Activated CD4-positive, alpha-beta T cell treated with anti-CD3 and anti-CD28 coated beads, Interleukin-2, Interleukin-4, amounts not matched to agents 100 ng/mL and 50 ng/mL, durations not matched to agents 16 hours and 8 hours (primary cell): Measurements from ENCODE around the gene CTSA.

Experiments used
- DNase-seq: peaks from one replicate; pipeline ENCODE4 v3.0.0-alpha.2; 2020; ENCODE audit warnings: low spot score

Gene CTSA

DNA sequence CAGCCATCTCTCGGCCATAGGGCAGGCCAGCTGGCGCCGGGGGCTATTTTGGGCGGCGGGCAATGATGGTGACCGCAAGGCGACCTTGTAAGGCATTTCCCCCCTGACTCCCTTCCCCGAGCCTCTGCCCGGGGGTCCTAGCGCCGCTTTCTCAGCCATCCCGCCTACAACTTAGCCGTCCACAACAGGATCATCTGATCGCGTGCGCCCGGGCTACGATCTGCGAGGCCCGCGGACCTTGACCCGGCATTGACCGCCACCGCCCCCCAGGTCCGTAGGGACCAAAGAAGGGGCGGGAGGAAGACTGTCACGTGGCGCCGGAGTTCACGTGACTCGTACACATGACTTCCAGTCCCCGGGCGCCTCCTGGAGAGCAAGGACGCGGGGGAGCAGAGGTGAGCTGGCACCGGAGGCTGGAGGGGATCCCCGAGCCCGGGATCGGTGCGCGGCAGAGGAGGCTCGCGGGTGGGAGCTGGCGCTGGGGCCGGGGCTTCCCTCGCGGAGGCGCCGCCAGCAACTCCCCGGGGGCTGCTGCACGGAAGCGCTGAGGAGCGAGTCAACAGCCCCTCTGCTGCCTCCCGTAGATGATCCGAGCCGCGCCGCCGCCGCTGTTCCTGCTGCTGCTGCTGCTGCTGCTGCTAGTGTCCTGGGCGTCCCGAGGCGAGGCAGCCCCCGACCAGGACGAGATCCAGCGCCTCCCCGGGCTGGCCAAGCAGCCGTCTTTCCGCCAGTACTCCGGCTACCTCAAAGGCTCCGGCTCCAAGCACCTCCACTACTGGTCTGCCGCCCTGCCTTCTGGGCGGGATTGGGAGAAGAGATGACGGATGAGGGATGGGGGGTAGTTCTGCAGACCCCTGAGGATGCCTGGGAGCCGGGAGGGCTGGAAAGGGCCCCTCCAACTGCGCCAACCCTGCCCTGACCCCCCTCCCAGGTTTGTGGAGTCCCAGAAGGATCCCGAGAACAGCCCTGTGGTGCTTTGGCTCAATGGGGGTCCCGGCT is at the start of gene CTSA, which contains the start of gene NEURL2:
Gene CTSA, plus strand, starts transcription at position 351 of the 999 bp plus-strand sequence. Its CDS starts 234 bp downstream, at position 585.
Gene NEURL2, minus strand, starts transcription at position 224 of the 999 bp plus-strand sequence. Its CDS starts 217 bp downstream, at position 7.
- peak; percentile 88 for DNase-seq

- DNase-seq, result no peak
Measured at GRCh38 chr20:45841407-45842129, 49.6 kb upstream of the CTSA start.

DNA sequence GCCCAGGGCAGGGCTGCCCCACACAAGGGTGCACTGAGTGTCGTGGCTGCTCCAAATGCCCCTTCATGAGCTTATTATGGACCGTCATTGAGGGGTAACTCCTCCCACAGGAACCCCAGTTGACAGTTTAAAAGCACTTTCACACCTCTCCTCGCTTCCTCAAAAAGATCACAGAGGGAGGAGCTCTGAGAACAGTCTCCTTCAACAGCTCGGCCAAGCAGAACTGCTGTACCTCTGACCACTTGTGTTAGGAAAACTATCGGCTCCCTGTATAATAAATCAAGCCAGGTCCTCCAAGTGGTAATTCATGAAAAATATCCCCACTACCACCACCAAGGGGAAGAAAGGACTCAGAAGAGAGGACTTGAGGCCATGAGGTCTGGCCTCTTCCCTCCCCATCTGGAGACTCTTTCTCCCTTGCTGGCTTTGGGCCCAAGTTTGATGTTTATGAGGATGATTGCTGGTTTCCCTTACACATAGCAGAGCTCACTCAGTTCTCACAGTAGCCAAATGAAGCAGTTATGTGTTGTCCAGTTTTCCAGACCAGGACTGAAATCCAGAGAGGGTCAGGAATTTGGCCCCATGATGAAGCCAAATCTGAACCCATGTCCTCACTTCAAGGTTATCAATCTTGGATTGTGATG is 48.8 kb upstream of the CTSA start:
- no peak for DNase-seq

GRCh38 chr20:45843506-45843905 is 47.6 kb upstream of the CTSA start:
- no peak for DNase-seq

GRCh38 chr20:45845452-45845851 is 45.7 kb upstream of the CTSA start:
- no peak for DNase-seq

DNA sequence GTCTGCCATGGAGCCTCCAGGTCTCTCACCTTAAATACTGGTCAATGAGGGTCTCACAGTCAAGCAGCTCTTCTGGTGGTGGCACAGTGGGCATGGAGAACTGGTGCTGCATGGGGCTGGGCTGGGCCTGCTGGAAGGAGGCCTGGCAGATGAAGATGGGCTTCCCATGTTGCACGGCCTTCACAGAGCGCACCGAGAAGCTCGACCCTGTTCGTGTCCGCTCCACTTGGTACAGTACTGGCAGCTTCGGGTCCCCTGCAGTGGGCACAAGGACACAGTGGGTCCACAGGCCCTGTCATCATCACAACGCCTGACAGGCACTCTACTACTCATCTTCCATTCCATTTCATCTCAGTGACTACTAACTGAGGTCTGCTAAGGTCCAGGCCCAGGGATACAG is 42.7 kb upstream of the CTSA start:
- DNase-seq, result no peak

DNA sequence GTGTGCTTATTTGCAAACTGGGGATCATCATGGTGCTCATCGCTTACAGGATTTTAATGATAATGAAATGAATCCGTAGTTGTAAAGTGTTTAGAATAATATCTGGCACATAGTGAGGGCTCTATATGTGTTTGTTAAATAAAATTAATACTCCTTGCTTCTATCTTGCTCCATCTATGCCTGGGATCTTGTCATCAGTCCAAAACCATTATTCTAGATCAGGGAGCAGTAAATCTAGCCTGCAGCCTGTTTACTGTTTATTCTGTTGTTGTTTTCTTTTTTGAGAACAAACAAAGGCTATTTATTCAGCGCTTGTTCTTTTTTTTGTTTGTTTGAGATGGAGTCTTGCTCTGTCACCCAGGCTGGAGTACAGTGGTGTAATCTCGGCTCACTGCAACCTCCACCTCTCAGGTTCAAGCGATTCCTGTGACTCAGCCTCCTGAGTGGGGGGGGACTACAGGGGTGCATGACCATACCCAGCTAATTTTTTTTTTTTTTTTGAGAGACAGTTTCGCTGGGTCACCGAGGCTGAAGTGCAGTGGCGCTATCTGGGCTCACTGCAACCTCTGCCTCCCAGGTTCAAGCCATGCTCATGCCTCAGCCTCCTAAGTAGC is 42.1 kb upstream of the CTSA start:
- no peak for DNase-seq

DNA sequence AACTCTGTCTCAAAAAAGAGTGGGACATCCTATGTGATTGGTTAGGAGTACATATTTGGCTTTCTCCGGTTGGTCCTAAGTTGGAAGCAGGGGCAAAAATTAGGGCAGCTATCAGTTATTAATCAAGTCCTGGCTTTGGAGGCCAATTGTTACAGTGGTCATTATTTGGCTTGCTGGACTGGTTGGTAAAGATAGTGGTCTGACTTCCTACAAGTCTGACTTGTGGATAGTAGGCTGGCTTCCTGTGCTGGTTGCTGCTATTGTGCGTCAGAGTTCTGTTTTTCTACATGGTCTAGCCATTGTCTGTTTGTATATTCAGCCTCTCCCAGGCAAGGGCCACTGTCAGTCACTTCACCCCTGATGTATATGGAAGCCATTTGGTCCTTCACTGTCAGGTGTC is 40.9 kb upstream of the CTSA start:
- no peak for DNase-seq

DNA sequence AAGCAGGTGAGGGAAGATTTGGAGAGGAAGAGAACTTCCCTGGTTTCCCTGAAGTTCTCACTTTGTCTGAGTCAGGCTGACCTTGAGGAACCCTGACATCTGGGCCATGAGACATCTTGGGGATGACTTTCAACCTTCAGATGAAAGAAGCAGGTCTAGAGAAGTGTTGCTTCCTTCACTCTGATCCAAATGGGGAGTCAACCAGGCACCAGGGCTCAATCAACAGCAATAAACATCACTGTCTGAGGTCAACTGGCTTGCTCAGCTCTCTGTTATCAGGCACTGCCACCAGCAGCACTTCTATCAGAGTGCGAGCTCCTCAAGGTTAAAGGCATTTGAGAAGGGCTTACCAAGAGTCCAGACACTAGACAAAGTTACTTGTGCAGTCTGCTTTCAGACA is 40.2 kb upstream of the CTSA start:
- DNase-seq, result no peak

- DNase-seq, result no peak
Measured at GRCh38 chr20:45851501-45851900, 39.6 kb upstream of the CTSA start.

DNA sequence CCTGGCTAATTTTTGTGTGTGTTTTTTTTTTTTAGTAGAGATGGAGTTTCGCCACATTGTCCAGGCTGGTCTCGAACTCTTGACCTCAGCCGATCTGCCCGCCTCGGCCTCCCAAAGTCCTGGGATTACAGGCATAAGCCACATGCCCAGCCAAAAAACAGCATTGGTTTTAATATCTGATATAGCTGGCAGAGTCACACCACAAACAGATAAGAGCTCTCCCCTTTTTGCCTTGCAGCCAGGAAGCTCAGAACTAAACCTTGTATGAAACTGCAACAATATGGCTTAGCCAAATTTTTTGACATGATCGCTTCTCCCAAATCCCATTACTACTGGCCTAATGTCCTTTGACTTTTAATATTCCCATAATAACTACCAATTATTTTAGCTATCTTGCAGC is 38.8 kb upstream of the CTSA start:
- no peak for DNase-seq

DNA sequence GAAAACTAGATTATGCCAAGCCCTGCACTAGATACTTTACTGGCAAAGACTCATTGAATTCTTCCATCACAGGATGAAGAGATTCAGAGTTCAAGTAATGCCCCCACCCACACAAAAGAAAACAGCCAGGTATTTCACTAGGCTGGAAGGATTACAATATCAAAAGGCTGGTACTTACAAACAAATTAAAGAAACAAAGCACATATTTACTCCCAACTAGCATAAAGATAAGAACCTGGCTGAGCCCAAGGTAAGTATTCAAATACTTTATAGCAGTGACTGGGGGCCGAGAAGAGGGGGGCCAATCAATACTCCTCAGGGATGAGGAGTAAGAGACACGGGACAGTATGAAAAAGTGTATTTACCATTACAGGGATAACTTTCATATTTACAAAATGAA is 37.7 kb upstream of the CTSA start:
- no peak for DNase-seq

DNA sequence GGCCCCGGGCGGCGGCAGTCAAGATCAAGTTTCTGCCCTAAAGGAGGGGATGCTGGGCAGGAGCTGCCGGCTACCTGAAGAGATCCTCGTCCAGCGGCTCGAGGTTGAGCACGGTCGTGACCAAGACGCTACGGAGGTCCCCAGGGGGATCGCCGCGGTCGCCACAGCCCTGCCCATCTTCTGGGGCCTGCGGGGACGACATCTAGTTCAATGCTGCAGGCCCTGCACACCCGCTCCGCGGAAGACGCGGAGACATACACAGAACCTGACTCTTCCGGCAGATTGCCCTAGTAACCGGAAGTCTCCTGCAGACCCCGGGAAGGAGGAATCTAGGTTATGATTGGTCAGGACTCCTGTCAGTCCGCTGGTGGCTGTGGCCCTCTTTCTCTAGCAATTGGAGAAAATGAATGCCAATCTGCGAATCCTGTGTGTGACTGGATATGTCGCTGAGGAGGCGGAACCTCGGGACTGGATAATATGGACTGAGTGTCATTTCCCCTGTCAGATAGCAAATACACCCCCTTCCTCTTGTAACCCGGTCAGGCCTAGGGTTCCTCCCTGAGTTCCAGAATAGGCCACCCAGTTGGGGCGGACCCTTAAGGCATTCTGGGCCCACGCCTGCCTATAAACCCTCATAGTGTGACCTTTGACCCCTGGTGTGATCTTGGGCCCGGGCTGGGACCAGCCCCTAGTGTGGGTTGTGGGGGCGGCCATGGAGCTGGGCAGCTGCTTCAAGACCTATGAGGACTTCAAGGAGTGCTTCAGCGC is 33.8 kb upstream of the CTSA start, which contains the start of the genes ACOT8 and ZSWIM3:
Gene ACOT8, minus strand, starts transcription at position 279 of the 768 bp plus-strand sequence. Its CDS starts 77 bp downstream, at position 202.
Gene ZSWIM3, plus strand, starts transcription at position 501 of the 768 bp plus-strand sequence. Its CDS starts 212 bp downstream, at position 713.
- DNase-seq, result peak; percentile 100

DNA sequence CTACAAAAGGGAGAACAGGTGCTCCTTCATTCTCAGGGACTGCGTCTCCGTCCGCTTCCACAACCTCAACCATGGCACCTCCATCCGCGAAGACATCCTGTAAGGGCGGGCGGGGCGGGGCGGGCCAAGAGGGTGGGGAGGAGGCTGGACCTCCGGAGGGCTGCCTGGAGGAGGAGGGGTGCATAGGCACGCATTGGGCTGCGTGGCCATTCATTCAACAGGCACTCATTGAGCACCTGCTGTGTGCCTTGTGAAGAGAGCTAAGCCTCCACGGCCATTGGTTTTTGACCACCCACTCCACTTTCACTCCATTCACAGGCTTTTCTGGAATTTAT is 33.3 kb upstream of the CTSA start:
- peak; percentile 58 for DNase-seq

GRCh38 chr20:45859916-45860315 is 31.2 kb upstream of the CTSA start:
- no peak for DNase-seq

- DNase-seq, result no peak
Measured at GRCh38 chr20:45860560-45861220, 30.4 kb upstream of the CTSA start.

- DNase-seq, result no peak
Measured at GRCh38 chr20:45861221-45862075, 29.7 kb upstream of the CTSA start.

GRCh38 chr20:45863543-45864470 is 27.3 kb upstream of the CTSA start:
- DNase-seq, result no peak
